Activated CD4-positive, alpha-beta T cell treated with anti-CD3 and anti-CD28 coated beads, Interleukin-10, Interleukin-2, amounts not matched to agents 100 ng/mL and 50 ng/mL, durations not matched to agents 16 hours and 8 hours (primary cell): Measurements from ENCODE around the gene FAM241A.
"Not testable (repeated sequence)": the region's sequence is repeated elsewhere in the genome, so short reads cannot be mapped to it uniquely, and the experiment has no call there.

ENCODE experiments used
- DNase-seq: peaks from one replicate; pipeline ENCODE4 v3.0.0-alpha.2; 2020

The FAM241A gene

GRCh38 chr4:112140536-112140935, 4.7 kb upstream of the FAM241A start:
- no peak for DNase-seq

- no peak for DNase-seq
Measured at GRCh38 chr4:112141366-112142138, 3.7 kb upstream of the FAM241A start.

DNA sequence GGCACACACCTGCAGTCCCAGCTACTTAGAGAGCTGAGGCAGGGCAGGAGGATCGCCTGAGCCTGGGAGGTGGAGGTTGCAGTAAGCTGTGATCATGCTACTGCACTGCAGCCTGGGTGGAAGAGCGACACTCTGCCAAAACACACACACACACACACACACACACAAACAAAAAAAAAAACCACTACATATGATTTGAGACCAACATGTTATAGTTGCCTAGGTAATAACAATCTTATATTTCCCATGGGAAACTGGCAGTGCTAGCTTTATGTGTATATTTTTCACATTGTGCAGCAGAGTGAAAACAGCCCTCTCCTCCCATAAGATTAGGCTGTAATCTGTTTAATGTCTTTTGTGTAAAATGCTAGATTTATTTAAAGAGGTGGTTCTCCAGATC, 3.1 kb upstream of the FAM241A start:
- DNase-seq = no peak

DNA sequence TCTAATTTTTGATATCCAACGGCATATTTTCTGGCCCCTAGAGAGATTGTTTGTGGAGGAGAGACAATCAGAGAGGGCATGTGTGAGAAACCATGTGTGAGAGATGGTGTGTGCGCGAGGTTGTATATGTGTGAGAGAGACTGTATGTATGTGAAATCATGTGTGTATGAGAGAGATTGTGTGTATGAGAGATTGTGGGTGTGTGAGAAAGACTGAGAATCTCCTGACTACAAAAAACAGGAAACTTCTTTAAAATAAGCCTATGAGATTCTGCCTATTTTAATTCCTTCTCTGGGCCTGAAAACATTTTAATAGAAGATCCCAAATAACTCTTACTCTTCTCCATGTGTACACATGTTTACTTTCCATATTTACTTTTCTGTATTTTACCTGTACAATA, 1.5 kb upstream of the FAM241A start:
- no peak for DNase-seq

GRCh38 chr4:112144546-112145325, 518 bp upstream of the FAM241A start:
- no peak for DNase-seq

- DNase-seq = peak; percentile 73
Measured at GRCh38 chr4:112145790-112146501, 692 bp downstream of the FAM241A start.

DNA sequence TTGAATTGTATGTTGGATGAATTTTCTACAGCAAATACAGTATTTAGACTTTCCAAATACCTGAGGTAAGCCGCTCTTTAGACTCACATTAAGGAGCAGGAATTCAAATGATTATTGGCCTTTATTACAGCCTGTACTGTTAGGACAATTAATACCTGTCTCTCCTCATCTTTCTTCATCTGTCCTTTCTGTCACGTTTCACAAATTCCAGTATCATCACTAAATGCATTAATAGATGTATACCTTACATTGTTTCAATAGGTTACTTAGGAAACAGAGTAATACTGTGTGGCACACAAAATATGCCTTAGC, 1.2 kb downstream of the FAM241A start:
- DNase-seq = no peak

GRCh38 chr4:112147697-112148096, 2.4 kb downstream of the FAM241A start:
- no peak for DNase-seq

DNA sequence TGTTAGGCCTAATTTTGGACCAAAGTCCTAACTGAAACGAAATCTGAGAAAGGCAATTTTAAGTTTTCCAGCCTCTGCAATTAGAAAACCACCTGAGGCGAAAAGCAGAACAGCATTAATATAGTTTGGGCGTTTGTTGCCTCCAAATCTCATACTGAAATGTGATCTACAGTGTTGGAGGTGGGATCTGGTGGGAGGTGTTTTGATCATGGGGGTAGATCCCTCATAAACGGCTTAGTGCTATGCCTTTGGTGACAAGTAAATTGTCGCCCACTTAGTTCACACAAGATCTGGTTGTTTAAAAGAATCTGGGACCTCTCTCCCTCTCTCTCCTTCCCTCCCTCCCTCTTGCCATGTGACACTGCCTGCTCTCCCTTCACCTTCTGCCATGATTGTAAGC, 5.7 kb downstream of the FAM241A start:
- no peak for DNase-seq

GRCh38 chr4:112152521-112152920, 7.3 kb downstream of the FAM241A start:
- DNase-seq = no peak

- DNase-seq = no peak
Measured at GRCh38 chr4:112153211-112153791, 8.0 kb downstream of the FAM241A start.

GRCh38 chr4:112156112-112156511, 10.9 kb downstream of the FAM241A start:
- no peak for DNase-seq

DNA sequence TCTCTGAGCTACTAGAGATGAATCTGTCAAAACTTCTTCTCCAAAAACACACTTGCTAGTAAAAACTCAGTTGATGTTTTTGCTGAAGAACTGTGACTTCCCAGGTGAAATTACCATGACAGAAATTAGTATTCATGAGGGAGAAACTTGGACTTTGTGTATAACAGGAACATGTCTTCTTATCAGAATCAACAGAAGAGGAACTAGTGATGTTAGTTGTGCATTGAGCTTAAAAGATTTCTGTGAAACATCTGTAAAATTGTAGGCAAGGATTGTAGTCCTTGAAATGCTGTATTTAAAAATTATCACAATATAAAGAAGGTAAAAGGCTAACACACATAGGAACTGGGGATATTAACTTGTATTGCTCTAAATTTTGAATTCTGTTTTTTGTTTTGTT, 11.3 kb downstream of the FAM241A start:
- DNase-seq = no peak

GRCh38 chr4:112163706-112164105, 18.5 kb downstream of the FAM241A start:
- DNase-seq = not testable (repeated sequence)

GRCh38 chr4:112167794-112168193, 22.5 kb downstream of the FAM241A start:
- peak; percentile 69 for DNase-seq

GRCh38 chr4:112168719-112169500, 23.7 kb downstream of the FAM241A start:
- DNase-seq = no peak

DNA sequence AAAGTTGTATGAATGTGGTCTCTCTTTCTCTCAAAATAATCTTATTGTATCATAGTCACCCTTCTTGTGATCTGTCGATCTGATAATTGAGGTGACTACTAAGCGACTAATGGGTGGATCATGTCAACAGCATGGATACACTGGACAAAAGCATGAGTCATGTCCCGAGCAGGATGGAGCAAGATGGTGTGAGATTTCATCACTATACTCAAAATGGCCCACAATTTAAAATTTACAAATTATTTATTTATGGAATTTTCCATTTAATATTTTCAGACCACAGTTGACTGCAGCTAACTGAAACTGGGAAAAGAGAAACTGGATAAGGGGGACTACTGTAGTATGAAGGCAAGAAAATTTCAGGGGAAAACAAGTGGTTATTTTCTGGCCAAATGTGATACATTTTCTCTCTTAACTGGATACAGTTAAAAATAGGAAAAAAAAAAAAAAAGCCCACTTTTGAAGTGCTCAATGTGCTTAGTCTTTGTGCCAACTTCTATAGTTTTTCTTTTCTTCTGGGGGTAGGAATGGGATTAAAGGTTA, 25.3 kb downstream of the FAM241A start:
- DNase-seq = peak; percentile 61

DNA sequence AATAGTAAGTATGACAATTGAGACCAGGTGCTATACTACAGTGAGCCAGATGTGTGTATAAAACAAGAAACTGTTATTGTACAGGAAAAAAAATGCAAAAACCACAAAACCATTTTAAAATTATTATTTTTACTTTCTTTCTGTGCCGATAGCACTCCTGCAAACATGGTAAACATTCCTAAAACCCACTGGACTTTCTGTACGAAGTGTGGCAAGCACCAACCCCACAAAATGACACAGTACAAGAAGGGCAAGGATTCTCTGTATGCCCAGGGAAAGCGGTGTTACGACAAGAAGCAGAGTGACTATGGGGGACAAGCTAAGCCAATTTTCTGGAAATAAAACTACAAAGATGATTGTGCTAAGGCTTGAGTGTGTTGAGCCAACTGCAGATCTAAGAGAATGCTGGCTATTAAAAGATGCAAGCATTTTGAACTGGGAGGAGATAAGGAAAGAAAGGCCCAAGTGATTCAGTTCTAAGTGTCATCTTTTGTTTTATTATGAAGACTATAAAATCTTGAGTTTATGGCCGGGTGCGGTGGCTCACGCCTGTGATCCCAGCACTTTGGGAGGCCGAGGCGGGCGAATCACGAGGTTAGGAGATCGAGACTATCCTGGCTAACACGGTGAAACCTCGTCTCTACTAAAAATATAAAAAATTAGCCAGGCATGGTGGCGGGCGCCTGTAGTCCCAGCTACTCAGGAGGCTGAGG, 26.0 kb downstream of the FAM241A start:
- DNase-seq = not testable (repeated sequence)

DNA sequence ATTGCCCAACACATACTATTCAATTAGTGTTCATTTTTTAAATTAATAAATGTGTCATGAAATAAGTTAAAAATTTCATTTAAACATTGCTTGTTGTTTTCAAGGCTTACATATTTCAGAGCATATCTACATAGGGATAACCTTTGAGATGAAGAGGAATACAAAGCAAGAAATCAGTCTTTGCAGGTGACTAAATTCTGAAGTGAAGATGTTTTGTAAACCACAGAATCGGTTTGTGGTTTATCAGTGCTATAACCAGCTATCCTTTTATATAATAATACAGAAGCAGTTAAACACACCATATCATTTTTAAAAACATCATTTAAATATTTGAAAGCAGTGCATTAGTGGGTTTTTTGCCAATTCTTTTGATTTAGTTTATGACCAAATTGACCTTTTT, 26.9 kb downstream of the FAM241A start:
- peak; percentile 77 for DNase-seq

GRCh38 chr4:112173593-112174558, 28.6 kb downstream of the FAM241A start:
- no peak for DNase-seq
